Measurements from ENCODE around the gene S100A14.
A peak's percentile ranks its signal among the peaks of the same experiment; 100 is the strongest.

Gene S100A14

DNA sequence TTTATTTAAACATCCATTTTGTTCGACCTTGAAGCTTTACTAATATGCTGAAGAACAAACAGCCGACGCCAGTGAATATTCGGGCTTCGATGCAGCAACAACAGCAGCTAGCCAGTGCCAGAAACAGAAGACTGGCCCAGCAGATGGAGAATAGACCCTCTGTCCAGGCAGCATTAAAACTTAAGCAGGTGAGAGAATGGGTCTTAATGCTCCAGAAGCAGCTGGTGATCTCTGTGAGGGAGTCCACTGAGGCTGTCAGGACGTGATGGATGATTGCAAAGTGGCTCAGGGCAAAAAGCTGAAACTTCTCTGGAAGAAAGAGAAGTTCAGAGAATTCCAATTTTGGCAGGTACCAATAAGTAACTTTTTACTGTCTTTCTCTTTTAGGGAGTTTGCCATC is 22.1 kb upstream of the S100A14 start:
- DNase-seq (no peak), ATAC-seq (no peak)

DNA sequence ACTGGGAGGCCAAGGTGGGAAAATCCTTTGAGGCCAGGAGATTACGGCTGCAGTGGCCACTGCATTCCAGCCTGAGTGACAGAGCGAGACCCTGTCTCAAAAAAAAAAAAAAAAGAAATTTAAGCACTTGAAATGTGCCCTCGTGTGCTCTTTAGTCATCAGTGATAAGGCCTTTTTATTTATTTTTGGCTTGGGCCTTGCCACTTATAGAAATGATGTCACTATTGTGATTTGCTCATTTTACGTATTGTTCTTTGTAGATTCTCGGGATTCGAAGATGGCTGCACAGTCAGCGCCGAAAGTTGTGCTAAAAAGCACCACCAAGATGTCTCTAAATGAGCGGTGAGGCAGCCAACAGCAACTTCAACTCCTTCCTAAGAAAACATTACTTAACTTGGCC is 20.2 kb upstream of the S100A14 start:
- DNase-seq (no peak), ATAC-seq (no peak)

DNA sequence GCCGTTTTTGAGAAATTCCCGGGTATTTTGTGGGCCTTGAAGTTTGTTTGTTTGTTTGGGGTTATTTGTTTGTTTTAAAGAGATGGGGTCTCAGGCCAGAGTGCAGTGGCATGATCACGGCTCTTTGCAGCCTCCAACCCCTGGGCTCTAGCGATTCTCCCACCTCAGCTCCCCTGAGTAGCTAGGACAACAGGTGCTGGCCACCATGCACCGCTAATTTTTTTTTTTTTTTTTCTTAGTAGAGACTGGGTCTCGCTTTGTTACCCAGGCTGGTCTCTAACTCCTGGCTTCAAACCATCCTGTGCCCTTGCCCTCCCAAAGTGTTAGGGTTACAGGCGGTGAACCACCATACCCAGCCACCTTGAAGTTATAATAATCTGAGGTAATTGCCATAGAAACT is 19.7 kb upstream of the S100A14 start:
- DNase-seq (no peak), ATAC-seq (no peak)

DNA sequence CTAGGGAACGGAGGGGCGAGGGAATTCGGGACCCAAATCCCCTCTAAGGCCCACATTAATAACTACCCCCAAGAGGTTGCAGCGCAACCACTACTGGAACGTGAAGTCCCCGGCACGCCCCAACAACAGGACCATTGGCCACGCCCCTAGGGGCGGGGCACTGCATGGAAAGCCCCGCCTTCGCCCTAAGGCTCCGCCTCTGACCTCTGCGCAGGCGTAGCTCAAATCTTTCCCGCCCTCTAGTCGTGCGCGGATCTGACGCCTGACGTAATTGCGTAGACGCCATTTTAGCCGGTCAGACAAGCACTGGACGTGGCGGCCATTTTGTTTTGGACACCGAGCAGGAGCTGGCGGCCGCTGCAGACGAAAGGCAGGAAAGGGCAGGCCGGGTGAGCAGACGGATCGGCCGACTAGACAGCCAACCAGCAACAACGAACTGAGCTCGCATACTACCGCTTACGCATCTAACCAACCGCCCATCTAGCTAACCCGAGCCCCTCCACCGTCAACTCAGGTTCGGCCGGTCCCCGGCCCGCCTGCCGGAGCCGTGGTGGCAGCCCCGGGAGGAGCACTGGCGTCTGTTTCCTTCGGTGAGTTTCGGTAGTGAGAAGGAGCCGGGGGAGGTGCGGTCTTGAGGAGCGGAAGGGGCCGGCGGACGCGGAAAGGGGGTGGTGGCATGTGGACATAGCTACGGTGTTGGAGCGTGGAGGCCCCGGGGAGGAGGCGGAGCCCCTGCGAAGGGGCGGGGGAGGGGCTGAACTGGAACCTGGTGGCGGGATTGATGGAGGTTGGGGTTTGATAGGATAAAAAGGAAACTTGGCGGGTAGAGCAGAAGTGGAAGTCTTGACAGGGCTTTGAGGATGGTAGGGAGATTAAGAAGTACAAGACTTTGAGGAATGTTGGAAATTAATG is 17.9 kb upstream of the S100A14 start, which contains the start of gene CHTOP:
Gene CHTOP (plus strand): TSS at position 313 of the 912 bp plus-strand sequence. CDS start 2,523 bp downstream, outside the sequence.
- DNase-seq (peak; percentile 96), ATAC-seq (peak; percentile 91)

DNA sequence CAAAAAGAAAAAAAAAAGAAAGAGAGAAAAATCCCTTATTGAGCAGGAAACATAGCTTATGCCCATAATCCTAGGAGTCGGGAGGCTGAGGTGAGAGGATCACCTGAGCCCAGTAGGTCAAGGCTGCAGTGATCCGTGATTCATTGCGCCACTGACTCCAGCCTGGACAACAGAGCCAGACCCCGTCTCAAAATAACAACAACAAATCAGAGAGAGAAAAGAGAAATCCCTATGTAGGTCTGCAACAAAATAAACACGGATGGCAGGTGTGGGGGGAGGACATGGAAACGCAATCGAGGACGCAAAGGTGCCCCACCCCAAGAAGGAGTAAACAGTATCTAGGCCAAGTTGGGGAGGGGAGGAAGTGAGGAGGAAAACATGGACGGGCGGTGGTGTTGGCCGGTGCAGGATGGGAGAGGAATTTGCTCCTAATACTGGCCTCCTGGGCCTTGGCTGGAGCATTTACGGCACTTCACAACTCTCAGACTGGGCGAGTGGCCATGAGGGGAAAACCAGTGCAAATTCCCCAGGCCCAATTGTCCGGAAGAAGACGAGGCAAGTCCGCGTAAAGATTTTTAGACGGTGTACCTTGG is 17.1 kb upstream of the S100A14 start:
- DNase-seq (no peak), ATAC-seq (no peak)

DNA sequence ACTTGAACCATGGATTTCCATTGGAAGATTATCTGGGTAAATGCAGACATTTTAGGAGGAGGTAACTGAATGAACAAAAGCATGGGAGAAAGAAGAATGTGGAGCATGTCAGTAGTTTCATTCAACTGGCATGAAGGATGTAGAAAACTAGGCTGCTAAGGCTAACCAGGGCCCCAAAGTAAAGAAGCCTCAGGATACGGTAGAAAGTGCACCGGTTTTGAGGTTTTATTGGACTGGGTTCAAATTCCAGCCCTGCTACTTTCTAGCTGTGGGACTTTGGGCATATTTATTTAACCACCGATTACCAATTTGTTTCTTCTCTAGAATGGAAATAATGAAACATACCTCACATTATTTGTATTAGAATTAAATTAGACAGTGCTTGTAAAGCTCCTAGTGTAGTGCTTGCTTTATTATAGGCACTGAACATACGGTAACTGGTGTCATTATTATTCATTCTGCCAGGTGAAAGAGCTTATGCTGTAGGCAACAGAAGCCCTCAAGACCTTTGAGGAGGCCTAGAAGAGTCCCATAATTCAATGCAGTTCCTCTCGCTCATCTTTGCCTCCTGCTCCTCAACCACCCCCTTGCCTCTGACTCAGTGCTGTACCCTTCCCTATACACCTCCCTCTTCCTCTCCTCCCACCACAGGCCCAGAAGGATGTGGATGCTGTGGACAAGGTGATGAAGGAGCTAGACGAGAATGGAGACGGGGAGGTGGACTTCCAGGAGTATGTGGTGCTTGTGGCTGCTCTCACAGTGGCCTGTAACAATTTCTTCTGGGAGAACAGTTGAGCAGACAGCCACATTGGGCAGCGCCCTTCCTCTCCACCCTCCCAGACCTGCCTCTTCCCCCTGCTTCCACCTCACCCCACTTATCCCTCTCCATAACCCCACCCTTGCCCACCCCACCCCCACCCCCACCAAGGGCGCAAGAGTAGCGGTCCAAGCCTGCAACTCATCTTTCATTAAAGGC is 15.2 kb upstream of the S100A14 start:
- ATAC-seq = peak; percentile 11
- peak; percentile 25 for DNase-seq

DNA sequence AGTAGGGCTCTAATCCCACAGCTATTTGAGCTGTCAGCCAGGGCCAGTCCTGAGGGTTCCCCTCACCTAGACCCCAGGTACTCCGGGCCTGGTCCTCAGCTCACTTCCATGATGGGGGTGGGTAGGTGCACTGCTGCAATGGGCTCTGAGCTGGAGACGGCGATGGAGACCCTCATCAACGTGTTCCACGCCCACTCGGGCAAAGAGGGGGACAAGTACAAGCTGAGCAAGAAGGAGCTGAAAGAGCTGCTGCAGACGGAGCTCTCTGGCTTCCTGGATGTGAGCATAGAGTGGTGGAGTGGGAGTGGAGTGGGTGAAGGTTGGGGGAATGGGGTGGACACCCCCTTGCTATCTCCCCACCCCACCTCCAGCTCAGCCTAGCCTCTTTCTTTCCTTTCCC is 14.3 kb upstream of the S100A14 start:
- no peak for ATAC-seq

DNA sequence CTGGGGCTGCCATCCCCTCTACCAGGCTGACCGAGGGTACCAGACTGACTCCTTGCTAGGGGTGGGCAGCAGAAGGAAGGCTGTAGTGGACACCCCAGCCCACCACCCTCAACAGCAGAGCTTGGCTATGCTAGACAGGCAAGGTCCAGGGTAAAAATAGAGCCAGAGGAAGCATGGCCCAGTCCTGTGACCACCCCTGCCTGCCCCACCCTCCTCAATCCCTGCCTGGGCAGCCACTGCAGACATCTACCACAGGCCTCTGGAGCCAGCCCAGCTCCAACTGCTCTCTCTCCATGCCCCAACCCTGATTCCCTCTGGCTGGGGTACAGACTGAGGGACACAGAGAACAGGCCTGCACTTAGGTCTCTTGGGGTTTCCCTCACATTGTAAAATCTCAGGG is 13.8 kb upstream of the S100A14 start:
- DNase-seq (no peak), ATAC-seq (no peak)

More for the DNA sequence above, 14.3 kb upstream of the S100A14 start:
- no peak for DNase-seq

DNA sequence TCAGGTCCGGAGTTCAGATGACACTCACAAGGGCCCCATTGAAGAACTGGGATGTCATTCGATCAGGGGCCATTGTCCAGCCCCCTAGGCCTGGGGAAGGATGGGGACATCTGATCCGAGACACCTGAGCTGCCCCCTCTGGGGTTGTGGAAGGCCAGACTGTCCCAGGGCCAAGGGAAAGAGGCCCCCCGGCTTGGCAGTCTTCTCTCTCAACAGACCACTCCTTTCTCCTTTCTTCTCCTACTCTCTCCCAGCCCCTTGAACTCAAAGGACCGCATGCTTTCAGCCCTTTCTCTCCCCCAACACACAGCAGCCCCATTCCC is 13.2 kb upstream of the S100A14 start:
- no peak for DNase-seq
- no peak for ATAC-seq

DNA sequence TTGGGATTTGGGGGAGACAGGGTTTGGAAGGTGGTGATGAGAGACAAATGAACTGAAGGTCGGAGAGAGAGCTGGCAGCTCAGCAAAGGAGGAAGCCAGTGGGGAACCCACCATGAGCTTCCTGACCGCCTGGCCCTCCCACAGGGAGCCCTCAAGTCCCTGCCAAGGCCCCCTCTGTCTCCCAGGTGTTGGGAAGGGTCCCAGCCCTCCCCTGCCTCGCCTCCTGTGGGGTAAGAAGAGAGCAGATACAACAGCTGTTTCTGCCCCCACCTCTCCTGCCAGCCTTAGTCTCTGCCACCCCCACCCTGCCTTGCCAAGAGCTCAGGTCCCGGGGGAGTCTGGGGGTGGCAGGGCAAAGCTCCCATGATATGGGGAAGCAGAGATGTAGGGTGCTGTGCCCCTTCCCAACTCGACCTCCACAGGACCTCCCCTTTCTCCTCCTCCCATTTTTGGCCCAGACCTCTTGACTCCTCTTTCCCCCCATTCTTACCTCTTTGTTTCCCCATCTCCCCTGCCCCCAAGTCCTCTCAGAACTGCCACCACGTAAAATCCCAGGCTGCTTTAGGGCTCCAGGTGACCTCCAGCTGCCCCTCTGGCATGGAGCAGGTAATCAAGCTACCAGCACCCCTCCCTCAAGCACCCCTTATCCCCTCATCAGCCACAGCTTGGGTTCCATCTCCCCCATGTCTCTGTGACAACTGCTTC is 12.7 kb upstream of the S100A14 start:
- ATAC-seq (no peak), DNase-seq (no peak)

DNA sequence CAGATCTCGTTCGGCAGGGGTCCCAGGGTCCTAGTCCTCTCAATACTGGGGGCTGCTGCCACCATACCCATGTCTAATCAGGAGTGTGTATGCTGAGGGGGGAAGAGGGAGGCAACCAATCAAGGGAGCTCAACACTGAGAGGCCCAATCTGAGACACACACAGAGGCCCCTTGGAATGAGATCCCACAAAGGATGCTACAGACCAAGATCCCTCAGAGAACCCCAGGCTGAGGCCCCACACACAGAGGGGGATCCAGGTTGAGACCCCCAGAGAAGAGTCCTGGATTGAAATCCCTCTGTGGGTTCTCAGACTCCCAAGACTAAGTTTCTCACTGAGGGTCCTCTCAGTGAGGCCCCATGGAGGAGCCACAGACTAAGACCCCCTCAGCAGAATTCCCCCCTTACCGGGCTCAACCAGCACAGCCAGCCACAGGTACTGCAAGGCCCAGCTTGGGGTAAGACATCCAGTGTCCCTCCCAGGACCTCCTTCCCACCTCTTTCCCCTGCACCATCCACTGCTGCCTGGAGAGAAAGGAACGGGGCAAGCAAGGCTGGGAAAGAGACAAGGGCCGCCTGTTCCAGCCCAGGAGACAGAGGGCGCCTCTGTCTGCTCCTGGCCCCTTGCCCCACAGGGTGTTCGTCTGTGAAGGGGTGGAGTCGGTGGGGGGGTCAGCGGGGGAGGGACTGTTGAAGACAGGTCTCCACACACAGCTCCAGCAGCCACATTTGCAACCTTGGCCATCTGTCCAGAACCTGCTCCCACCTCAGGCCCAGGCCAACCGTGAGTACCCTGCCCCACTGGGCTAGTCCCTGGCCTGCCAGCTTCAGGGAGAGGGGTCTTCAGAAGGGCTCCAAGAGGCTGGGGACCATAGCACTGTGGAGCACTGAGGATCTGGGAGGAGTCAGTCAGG is 11.8 kb upstream of the S100A14 start, which contains the start of gene S100A1:
Gene S100A1 (plus strand): TSS at position 720 of the 912 bp plus-strand sequence. CDS start 2,088 bp downstream, outside the sequence.
- ATAC-seq (no peak), DNase-seq (no peak)

DNA sequence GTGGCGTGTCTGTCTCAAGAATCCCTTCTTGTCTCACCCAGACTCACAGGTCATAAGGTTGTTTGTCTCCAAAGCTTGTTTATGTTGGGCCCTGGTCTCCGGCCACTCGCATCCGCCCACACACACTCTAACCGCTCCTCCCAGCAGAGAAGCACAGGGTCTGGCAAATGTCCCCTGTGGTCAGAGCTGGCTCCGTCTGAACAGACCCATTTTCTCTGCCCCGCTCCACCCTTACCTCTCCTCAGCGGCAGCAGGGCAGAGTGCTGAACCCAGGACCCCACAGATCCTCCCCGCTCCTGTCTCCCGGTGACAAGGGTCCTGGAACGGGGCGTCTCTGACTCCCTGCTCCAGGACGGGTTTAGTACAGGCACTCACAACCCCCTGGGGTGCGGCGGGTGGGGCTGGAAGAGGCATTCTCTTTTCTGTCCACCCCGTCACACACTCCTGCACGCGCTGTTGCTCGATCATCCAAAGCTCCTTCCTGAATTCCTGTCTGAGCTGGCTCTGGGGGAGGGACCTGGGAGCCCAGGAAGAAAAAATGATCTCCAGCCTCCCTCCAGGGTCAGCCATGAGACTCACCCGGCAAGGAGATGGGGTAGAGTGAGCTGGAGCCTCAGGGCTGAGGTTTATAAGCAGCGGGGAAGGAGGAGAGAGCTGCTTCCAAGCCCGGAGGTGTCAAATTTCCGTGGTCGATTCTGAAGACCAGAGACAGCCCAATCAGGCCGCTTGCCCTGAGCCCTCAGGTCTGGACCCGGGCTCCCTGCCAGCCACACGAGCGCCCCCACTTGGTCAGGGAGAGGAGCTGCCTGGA is 11.0 kb upstream of the S100A14 start, which contains the start of gene S100A13:
Gene S100A13 (minus strand): TSS at position 602 of the 811 bp plus-strand sequence. CDS start 1,033 bp downstream, outside the sequence.
- DNase-seq = peak; percentile 28
- peak; percentile 14 for ATAC-seq

DNA sequence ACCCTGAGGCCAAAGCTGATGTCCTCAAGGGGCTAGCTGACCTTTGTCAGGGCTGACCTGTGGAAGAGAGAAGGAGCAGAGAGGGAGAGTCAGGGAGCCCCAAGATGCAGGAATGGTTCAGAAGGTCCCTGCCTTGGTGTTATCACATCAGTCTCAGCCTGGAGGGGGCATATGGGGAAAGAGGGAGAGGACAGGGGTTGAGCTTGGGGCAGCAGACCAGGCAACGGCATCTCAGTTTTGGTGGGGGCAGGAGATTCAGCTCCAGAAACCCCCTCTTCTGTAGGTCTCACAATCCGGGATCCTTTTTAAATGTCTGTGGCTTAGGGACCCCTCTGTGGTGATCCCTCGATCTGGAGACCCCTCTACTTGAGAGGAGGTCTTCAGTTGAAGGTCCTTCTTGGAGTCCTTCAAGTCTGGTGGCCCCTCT is 10.4 kb upstream of the S100A14 start:
- DNase-seq (no peak), ATAC-seq (no peak)

DNA sequence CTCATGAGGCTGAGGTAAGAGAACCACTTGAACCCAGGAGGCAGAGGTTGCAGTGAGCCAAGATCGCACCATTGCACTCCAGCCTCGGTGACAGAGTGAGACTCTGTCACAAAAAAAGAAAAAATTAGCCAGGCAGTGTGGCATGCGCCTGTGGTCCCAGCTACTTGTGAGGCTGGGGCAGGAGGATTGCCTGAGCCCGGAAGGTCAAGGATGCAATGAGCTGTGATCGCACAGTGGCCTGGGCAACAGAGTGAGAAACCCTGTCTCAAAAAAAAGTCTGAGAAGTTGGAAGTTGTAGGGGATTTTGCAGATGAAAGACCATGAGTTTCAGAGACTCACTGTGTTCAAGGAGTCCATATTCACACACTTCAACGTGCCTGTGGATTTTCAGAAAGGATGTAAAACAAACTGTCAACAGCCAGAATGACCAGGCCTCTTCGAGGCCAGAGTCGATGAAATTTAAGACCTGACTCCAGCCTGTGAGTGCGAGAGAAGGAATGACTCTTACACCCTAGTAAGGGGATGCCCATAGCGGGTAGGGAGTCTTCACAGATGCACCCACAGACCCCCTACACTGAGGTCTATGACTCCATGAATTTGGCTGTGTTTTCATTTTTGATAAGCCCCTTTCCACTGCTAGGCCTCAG is 9.0 kb upstream of the S100A14 start:
- DNase-seq (no peak), ATAC-seq (no peak)

DNA sequence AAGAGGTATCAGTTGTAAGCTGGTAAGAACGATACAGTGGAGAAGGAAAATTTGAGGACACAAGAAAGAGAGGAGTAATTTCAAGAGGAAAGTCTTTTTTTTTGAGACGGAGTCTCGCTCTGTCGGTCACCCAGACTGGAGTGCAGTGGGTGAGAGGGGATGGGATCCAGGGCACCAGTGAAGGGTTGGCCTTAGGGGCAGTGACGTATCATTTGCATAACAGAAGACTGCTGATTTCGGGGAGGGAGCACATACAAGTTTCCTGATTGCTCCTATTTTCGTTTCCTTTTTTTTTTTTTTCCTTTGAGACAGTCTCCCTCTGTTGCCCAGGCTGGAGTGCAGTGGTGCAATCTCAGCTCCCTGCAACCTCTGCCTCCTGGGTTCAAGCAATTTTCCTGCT is 7.0 kb upstream of the S100A14 start:
- no peak for DNase-seq
- no peak for ATAC-seq

DNA sequence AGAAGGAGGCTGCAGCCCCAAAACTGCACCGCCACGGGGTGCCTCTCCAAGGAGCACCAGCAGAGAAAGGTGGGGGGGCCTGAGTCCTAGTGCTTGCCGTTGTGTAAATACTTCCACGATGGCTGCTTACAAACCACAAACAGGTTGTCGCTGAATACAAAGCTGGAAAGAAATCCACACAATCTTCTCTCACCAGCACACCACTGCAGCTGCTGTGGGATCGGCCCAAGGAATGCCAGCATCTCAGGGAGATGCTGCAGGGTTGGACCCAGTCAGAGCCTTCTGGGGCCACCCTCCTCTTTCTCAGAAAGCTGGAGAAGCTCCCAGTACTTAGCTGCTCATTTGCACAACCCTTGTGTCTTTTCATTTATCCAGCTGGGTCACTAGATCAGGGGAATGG is 3.0 kb upstream of the S100A14 start:
- ATAC-seq (no peak), DNase-seq (no peak)

DNA sequence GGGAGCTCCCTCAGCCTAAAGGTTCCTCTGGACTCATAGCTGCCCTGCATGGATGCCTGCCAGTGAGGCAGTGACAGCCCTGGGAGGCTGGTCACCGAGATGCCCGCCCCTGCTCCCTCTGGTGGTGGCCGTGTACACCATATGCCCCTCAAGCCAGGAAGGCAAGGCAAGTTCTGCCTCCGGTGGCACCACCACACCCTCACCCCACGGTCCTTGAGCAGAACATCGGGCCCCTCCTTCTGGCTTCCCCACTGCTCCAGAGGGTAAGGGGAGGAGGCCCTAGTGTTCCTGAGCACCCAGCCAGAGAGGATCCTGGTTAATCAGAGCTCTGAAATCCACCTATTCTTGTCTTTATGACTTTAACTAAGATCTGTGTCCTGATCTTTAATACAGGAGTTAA is 1.5 kb upstream of the S100A14 start:
- DNase-seq (peak; percentile 78), ATAC-seq (peak; percentile 77)

DNA sequence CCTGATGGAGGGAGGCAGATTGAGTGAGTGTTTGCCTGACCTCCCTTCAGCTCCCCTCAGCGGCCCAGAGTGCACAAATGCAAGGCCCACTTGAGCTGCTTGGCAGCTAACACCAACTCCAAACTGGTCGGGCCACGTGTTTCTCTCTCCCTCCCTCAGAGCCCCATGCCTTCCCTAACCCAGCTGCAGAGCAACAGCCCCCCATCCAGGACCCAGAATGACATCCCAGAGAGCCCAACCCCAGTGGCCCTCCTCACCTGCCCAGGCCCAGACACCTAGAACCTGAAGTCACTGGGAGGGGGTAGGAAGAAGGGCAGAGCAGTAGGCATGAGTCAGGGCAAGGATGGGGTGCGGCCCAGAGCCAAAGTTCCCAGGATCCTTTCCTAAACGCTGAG is 789 bp upstream of the S100A14 start:
- DNase-seq (no peak), ATAC-seq (no peak)

DNA sequence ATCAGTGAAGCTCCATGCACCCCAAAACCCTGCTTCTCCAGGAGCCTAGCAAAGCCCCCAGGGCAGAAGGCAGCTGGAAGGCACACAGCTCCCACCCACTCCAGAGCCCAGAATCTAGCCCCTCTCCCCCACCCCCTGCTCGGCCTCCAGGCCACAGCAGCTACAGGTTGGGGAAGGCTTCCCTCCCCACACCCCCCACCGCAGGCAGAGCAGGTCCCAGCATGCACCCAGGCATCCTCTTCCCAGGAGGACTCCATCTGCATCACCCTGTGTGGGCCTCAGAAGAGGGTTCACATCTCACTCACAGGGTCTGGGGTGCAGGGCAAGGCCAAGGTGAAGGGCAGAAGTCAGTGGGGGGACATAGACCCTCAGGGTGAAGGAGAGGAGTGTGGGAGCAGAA is 719 bp downstream of the S100A14 start:
- ATAC-seq (no peak), DNase-seq (no peak)
